HG02623 (cell line): ENCODE results near the gene PTPRU.

ENCODE experiments used
- ATAC-seq: cut with Tn5 transposase; IDR thresholded peaks from one replicate; pipeline ENCODE4 v1.9.1; 2021; ENCODE audit warnings: moderate library complexity; ENCODE audit not compliant: unreplicated experiment

PTPRU gene

GRCh38 chr1:29357452-29357851, 121.1 kb downstream of the PTPRU start:
- ATAC-seq, result no peak

- no peak for ATAC-seq
These were observed 121.9 kb downstream of the PTPRU start for GRCh38 chr1:29358183-29358582.

DNA sequence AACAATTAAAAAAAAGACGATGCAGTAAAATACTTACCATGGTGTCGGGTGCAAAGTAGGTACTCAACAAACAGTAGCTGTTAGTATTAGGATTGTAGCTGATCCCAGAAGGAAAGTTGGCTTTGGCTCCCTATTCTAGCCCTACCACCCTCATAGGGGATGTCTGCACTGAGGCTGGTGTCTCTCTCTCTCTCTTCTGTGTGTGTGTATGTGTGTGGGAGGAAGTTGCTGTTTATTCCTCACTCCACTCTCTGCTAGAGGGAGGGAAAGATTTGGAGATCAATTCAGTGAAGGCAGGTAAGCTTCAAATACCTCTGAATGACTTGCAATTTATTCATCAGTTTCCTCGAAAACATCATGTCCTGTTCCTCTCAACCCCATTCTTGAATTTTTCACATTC, 124.4 kb downstream of the PTPRU start:
- ATAC-seq, result no peak

- ATAC-seq, result no peak
These were observed 125.4 kb downstream of the PTPRU start for GRCh38 chr1:29361686-29362085.

DNA sequence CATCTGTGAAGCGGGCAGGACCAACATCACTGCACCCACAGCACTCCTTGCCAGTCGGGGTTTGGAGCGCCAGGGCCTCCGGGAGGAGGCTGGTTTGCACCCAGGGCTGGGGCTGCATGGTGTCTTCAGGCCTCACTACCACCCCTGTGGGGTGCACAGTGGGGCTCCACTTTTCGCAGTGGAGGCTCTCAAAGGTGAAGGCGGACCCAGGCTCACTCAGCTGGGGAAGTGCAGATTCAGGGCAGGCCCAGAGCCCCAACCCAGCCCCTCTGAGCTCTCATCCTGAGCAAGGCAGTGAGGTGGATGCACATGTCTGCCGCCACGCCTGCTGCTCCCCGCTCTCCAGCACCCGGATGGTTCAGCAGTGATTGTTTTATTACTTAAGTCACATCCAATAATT, 125.8 kb downstream of the PTPRU start:
- no peak for ATAC-seq

DNA sequence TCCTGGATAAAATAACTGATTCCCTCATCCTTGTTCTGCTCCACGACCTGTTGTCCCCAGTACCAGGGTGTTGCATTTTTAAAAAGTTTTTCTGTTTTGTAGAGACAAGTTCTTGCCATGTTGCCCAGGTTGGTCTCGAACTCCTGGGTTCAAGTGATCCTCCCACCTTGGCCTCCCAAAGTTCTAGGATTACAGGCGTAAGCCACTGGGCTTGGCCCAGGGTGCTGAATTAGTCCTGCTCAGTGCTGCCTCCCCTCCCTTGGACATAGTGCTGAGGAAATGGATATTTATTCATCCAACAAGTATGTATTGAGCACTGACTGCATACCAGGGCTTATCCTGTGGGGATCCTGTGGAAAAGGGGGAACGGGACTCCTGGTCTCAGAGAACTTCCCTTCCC, 126.4 kb downstream of the PTPRU start:
- ATAC-seq, result no peak

DNA sequence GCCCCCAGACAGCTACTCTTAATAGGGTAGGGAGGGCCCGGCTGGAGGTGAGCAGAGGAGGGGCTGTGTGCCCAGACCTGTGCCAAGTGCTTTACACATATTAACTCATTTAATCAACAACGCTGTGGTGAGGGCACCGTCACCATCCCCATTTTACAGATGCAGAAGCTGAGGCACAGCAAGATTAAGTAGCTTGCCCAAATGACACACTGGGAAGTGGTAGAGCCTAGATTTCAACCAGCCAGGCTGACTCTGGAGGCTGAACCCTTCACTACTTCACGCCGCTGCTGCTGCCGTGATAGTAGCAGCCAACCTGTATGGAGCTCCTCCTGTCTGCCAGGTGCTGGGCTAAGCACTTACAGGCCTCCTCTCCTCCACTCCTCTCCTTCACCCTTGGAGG, 127.2 kb downstream of the PTPRU start:
- ATAC-seq, result no peak

GRCh38 chr1:29364101-29364678, 127.9 kb downstream of the PTPRU start:
- ATAC-seq, result no peak

- no peak for ATAC-seq
These were observed 129.8 kb downstream of the PTPRU start for GRCh38 chr1:29365906-29366670.

- ATAC-seq, result no peak
These were observed 132.9 kb downstream of the PTPRU start for GRCh38 chr1:29368936-29369932.

- no peak for ATAC-seq
These were observed 133.7 kb downstream of the PTPRU start for GRCh38 chr1:29370067-29370466.

GRCh38 chr1:29371332-29371731, 135.0 kb downstream of the PTPRU start:
- no peak for ATAC-seq

DNA sequence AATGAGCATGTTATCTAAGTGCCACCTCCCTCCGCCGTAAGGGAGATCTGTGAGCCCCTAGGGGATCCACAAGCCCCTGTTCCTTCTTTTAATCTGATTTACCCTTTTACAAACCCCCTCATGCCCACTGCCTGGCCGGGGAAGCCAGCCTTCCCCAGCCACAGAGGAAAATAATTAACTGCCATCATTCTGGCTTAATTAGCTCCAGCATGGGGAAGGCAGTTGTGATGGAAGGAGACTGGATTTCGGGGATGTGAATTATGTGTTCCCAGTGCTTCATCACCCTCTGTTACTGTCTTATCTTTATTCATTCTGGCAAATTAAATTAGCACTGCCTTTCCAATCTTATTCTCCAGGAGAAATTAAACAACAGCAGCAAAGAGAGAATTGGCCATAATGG, 135.8 kb downstream of the PTPRU start:
- no peak for ATAC-seq
